ENCODE results near the gene DDIT3.

DNA sequence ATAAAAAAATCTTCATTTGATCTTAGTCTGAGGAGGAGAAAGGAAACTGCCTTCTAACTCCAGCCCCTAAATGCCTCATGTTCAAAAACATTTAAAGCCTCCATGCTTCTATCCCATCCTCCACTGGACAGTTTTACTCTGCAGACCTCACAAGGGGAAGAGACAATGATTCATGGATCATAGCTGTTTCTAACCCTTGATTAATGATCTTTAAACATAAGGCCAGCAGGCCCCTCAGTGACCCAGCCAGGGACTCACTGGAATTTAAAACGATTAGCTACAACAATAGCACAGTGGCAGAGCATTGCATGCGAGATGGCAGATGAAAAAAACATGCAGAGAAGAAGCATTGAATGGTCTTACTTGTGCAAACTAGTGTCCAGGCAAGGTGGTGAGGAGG is 20.7 kb upstream of the DDIT3 start:
- TF ChIP-seq, protein P1, sequence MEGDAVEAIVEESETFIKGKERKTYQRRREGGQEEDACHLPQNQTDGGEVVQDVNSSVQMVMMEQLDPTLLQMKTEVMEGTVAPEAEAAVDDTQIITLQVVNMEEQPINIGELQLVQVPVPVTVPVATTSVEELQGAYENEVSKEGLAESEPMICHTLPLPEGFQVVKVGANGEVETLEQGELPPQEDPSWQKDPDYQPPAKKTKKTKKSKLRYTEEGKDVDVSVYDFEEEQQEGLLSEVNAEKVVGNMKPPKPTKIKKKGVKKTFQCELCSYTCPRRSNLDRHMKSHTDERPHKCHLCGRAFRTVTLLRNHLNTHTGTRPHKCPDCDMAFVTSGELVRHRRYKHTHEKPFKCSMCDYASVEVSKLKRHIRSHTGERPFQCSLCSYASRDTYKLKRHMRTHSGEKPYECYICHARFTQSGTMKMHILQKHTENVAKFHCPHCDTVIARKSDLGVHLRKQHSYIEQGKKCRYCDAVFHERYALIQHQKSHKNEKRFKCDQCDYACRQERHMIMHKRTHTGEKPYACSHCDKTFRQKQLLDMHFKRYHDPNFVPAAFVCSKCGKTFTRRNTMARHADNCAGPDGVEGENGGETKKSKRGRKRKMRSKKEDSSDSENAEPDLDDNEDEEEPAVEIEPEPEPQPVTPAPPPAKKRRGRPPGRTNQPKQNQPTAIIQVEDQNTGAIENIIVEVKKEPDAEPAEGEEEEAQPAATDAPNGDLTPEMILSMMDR (conservative IDR thresholded peaks at IDR 0.05; ENCODE audit: low read length): no peak
- no peak for TF ChIP-seq EZH2phosphoT487 (IDR thresholded peaks at IDR 0.05; ENCODE audit: borderline replicate concordance, low read depth, low read length)
